ENCODE results near the gene DNAJC4. TPM values are rescaled to one million over a fixed set of nuclear protein-coding genes. Genes with fewer than 3 reads are reported as not detected.

The DNAJC4 gene
- total and polyA plus RNA-seq, 9 of the 15 experiments (the other 6 are each of a cell fraction or from before 2014, with no cell fraction given): 4.0 to 32.6 (median 19.9) TPM

DNA sequence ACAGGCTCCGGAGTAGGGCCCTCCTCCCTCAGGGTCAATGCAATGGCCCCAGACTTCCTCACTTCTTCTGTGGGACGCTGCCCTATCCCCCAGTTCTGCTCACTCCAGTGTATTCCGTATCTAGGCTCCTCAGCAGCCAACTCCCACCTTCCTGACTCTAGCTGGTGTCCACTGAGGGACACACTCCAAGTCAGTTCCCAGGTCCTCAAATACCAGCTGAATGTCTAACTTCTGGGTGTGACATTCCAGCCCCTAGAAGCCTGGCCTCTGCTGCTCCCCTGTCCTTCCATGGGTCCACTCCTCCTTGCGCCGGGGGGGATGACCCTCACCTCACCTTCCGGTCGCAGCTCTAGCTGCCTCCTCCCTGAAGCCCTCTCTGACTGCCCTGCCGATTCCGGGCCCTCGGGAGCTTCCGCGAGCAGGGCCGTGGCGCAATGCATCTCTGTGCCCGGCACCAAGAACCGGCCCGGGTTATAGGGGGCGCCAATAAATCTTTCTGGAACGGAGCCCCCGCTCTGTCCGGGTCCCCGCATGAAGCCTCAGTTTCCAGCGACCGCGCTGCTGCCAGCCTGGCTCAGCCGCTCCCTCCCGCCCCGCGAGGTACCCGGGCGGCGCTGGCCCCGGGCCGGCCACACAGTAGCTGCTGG is 38.7 kb downstream of the DNAJC4 start (continued):
- no peak for TF ChIP-seq ZBED1 (IDR thresholded peaks at IDR 0.05)
- TF ChIP-seq CBFA2T2 (conservative IDR thresholded peaks at IDR 0.05): no peak
- TF ChIP-seq SNRNP70 (optimal IDR thresholded peaks at IDR 0.05; ENCODE audit: low read depth, low read length): no peak
- TF ChIP-seq FOXM1 (IDR thresholded peaks at IDR 0.05; ENCODE audit: low read depth): no peak
- no peak for TF ChIP-seq FOXM1 (CRISPR knock-in tag; IDR thresholded peaks at IDR 0.05; ENCODE audit: low read depth)
- no peak for TF ChIP-seq NELFE (IDR thresholded peaks at IDR 0.05; ENCODE audit: insufficient read depth, insufficient read length)
- 0 out of 2 replicates have a peak, but pooled peaks have one; percentile 19 for TF ChIP-seq DEAF1 (CRISPR knock-in tag; IDR thresholded peaks at IDR 0.05)
- no peak for TF ChIP-seq ZNF707 (CRISPR knock-in tag; conservative IDR thresholded peaks at IDR 0.05)
- TF ChIP-seq ZNF407 (IDR thresholded peaks at IDR 0.05; ENCODE audit: low read depth): no peak
- no peak for TF ChIP-seq ZNF354B (CRISPR knock-in tag; IDR thresholded peaks at IDR 0.05)
- TF ChIP-seq FOXK1 (CRISPR knock-in tag; IDR thresholded peaks at IDR 0.05; ENCODE audit: borderline replicate concordance): 0 out of 2 replicates have a peak, but pooled peaks have one; percentile 22
- TF ChIP-seq SOX6 (IDR thresholded peaks at IDR 0.05): no peak
- no peak for TF ChIP-seq ZNF518B (CRISPR knock-in tag; IDR thresholded peaks at IDR 0.05)
- no peak; the same call in 1 of the 2 replicates for TF ChIP-seq RB1 (IDR thresholded peaks at IDR 0.05; ENCODE audit: low read depth)
- no peak for TF ChIP-seq SMARCB1 (IDR thresholded peaks at IDR 0.05; ENCODE audit: insufficient read length, low read depth)
- TF ChIP-seq ARID1B (IDR thresholded peaks at IDR 0.05): no peak; the same call in 1 of the 2 replicates
